GM18526 (cell line): ENCODE results near the gene PMF1.

Experiments used
- POLR2A ChIP-seq: IDR thresholded peaks from 3 replicates; pipeline ENCODE4 v1.6.1; 2011; ENCODE audit not compliant: insufficient read length; ENCODE audit errors: extremely low read depth

PMF1 gene

GRCh38 chr1:156196445-156196844 lies 16.4 kb upstream of the PMF1 start:
- TF ChIP-seq POLR2A: no peak

GRCh38 chr1:156198831-156199349 lies 13.9 kb upstream of the PMF1 start:
- TF ChIP-seq POLR2A: no peak

GRCh38 chr1:156200044-156200443 lies 12.8 kb upstream of the PMF1 start:
- no peak for TF ChIP-seq POLR2A

- no peak for TF ChIP-seq POLR2A
Observed at GRCh38 chr1:156203331-156203730, 9.5 kb upstream of the PMF1 start.

- no peak for TF ChIP-seq POLR2A
Observed at GRCh38 chr1:156204686-156205085, 8.1 kb upstream of the PMF1 start.

- TF ChIP-seq POLR2A: no peak
Observed at GRCh38 chr1:156211243-156211642, 1.6 kb upstream of the PMF1 start.

- TF ChIP-seq POLR2A: no peak
Observed at GRCh38 chr1:156212130-156212529, 677 bp upstream of the PMF1 start.

- no peak for TF ChIP-seq POLR2A
Observed at GRCh38 chr1:156213644-156213966, 798 bp downstream of the PMF1 start.

- TF ChIP-seq POLR2A: no peak
Observed at GRCh38 chr1:156214024-156214748, 1.4 kb downstream of the PMF1 start.

GRCh38 chr1:156217871-156218270 lies 5.1 kb downstream of the PMF1 start:
- no peak for TF ChIP-seq POLR2A

- TF ChIP-seq POLR2A: no peak
Observed at GRCh38 chr1:156220226-156220625, 7.4 kb downstream of the PMF1 start.

GRCh38 chr1:156221986-156222692 lies 9.3 kb downstream of the PMF1 start:
- no peak for TF ChIP-seq POLR2A

GRCh38 chr1:156225677-156226014 lies 12.8 kb downstream of the PMF1 start:
- no peak for TF ChIP-seq POLR2A

GRCh38 chr1:156226116-156226538 lies 13.3 kb downstream of the PMF1 start:
- TF ChIP-seq POLR2A: no peak

- no peak for TF ChIP-seq POLR2A
Observed at GRCh38 chr1:156226782-156227181, 14.0 kb downstream of the PMF1 start.

- no peak for TF ChIP-seq POLR2A
Observed at GRCh38 chr1:156228501-156228900, 15.7 kb downstream of the PMF1 start.
